Measurements from ENCODE around the gene MICAL3. TPM values are rescaled to one million over a fixed set of nuclear protein-coding genes. Genes with fewer than 3 reads are reported as not detected.
"Not testable (repeated sequence)": the region's sequence is repeated elsewhere in the genome, so short reads cannot be mapped to it uniquely, and the experiment has no call there.

MICAL3 gene
- total and polyA plus RNA-seq, 9 of the 15 experiments (the other 6 are each of a cell fraction or from before 2014, with no cell fraction given) = 0.53 to 32.1 (median 12.3) TPM

- DNase-seq (ENCODE audit: extremely low read depth in 1 of 4, low spot score in 3 of 4); H4K20me1 ChIP-seq (replicated peaks; ENCODE audit: control insufficient read depth, insufficient read depth, low read length); CTCF ChIA-PET (ENCODE audit: low intra/inter-chr PET ratio); POLR2A ChIA-PET; H3K27me3 ChIP-seq (ENCODE audit: control insufficient read depth in 2 of 2, insufficient read depth in 2 of 2, low read length in 2 of 2); H3K9me3 ChIP-seq (replicated peaks; ENCODE audit: control insufficient read depth, insufficient read depth, low read depth, low read length); BruUV-seq (replicated peaks); H3K27ac ChIP-seq (ENCODE audit: extremely low read depth, low read depth, low read length); H3K4me1 ChIP-seq (replicated peaks in 1 of 2; ENCODE audit: control insufficient read depth in 2 of 2, insufficient read depth in 2 of 2, low read length in 2 of 2); H3K4me2 ChIP-seq (ENCODE audit: insufficient read depth, low read length); H3K9ac ChIP-seq (ENCODE audit: insufficient read depth in 1 of 2, low read depth in 2 of 2, low read length in 2 of 2); H3K4me3 ChIP-seq; intact Hi-C loops (cut with micrococcal nuclease); H3K36me3 ChIP-seq (ENCODE audit: control insufficient read depth, insufficient read depth, low read length); FAIRE-seq; in situ Hi-C loops (cut with MboI); ATAC-seq; H2AFZ ChIP-seq (ENCODE audit: low read depth, low read length); H3K9me1 ChIP-seq (ENCODE audit: control insufficient read depth, insufficient read depth, low read length): not testable (repeated sequence)
- TF ChIP-seq ZNF507 (tag; conservative IDR thresholded peaks at IDR 0.05) = peak; percentile 91
- H3K79me2 ChIP-seq (ENCODE audit: control insufficient read depth, insufficient read depth, low read length) = peaks cover 14% of the 10 kb centered on the region
- 13% methylated on average over 2 of the region's 2 CpGs for WGBS (ENCODE audit: insufficient coverage, low coverage, missing lambda C conversion rate)
Measured at GRCh38 chr22:17932457-17932856, 91.9 kb downstream of the MICAL3 start.

GRCh38 chr22:17931400-17931825 is 92.9 kb downstream of the MICAL3 start:
- WGBS (ENCODE audit: insufficient coverage, low coverage, missing lambda C conversion rate) = 33% methylated on average over 3 of the region's 3 CpGs
- BruUV-seq (replicated peaks) = no TSS peak
- POLR2A ChIA-PET = interaction anchor here (0.6 to 2.0 kb wide), 3 partner anchors 11 to 125 kb away, joined by 3 to 8 read pairs (median 3); no protein-coding TSS in a partner anchor
- in situ Hi-C loops (cut with MboI) = no loop called here
- CTCF ChIA-PET (ENCODE audit: low intra/inter-chr PET ratio) = no interaction called here
- no peak for TF ChIP-seq CTCF (IDR thresholded peaks at IDR 0.05 in 2 of 3, conservative IDR thresholded peaks at IDR 0.05 in 1 of 3; ENCODE audit: insufficient read depth in 2 of 3, low read depth in 1 of 3, low read length in 3 of 3)
- TF ChIP-seq EWSR1 (IDR thresholded peaks at IDR 0.05; ENCODE audit: borderline replicate concordance, low read depth, partially characterized antibody) = no peak
- TF ChIP-seq HOXB6 (CRISPR knock-in tag; IDR thresholded peaks at IDR 0.05; ENCODE audit: borderline replicate concordance) = no peak
- TF ChIP-seq ETV5 (CRISPR knock-in tag; IDR thresholded peaks at IDR 0.05; ENCODE audit: low read depth) = no peak
- TF ChIP-seq ZNF280B (CRISPR knock-in tag; IDR thresholded peaks at IDR 0.05) = no peak
- TF ChIP-seq ZBTB1 (CRISPR knock-in tag; IDR thresholded peaks at IDR 0.05; ENCODE audit: borderline replicate concordance, low read depth) = no peak
- TF ChIP-seq CBX5 (IDR thresholded peaks at IDR 0.05; ENCODE audit: borderline replicate concordance, low read depth) = no peak
- no peak for TF ChIP-seq SUPT5H (IDR thresholded peaks at IDR 0.05)
- no peak for TF ChIP-seq KDM1A (IDR thresholded peaks at IDR 0.05)
- no peak for TF ChIP-seq ZNF24 (IDR thresholded peaks at IDR 0.05)
- no peak for TF ChIP-seq SAFB (IDR thresholded peaks at IDR 0.05; ENCODE audit: borderline replicate concordance, low read depth, low read length)
- no peak for TF ChIP-seq MYC (IDR thresholded peaks at IDR 0.05; ENCODE audit: low read depth, low read length)
- TF ChIP-seq MYC (CRISPR knock-in tag; IDR thresholded peaks at IDR 0.05; ENCODE audit: borderline replicate concordance, low read depth) = no peak
- Histone ChIP-seq H3K4me2 (ENCODE audit: insufficient read depth, low read length) (no peak overlapping the region), H3K27me3 (ENCODE audit: control insufficient read depth in 2 of 2, insufficient read depth in 2 of 2, low read length in 2 of 2) (no peaks in the 10 kb centered on the region), H3K9ac (ENCODE audit: insufficient read depth in 1 of 2, low read depth in 2 of 2, low read length in 2 of 2) (no peak overlapping the region), H3K4me3 (no peak overlapping the region), H2AFZ (ENCODE audit: low read depth, low read length) (no peak overlapping the region), H3K79me2 (ENCODE audit: control insufficient read depth, insufficient read depth, low read length) (peaks cover 17% of the 10 kb centered on the region), H3K27ac (ENCODE audit: extremely low read depth, low read depth, low read length) (no peak overlapping the region), H3K9me3 (replicated peaks; ENCODE audit: control insufficient read depth, insufficient read depth, low read depth, low read length) (no peaks in the 10 kb centered on the region), H3K9me1 (ENCODE audit: control insufficient read depth, insufficient read depth, low read length) (no peaks in the 10 kb centered on the region), H3K4me1 (replicated peaks in 1 of 2; ENCODE audit: control insufficient read depth in 2 of 2, insufficient read depth in 2 of 2, low read length in 2 of 2) (peaks cover 0 to 9% of the 10 kb centered on the region in 2 experiments; a peak in 2 of 5 replicates), H3K36me3 (ENCODE audit: control insufficient read depth, insufficient read depth, low read length) (no peaks in the 10 kb centered on the region), H4K20me1 (replicated peaks; ENCODE audit: control insufficient read depth, insufficient read depth, low read length) (peaks cover 13% of the 10 kb centered on the region)
- no peak for ATAC-seq
- no peak for DNase-seq (ENCODE audit: extremely low read depth in 1 of 4, low spot score in 3 of 4)
- intact Hi-C loops (cut with micrococcal nuclease) = no loop called here
- no peak for FAIRE-seq

Measured in K562 (cell line).